Mesenchymal stem cell (in vitro differentiated cells and primary cell): ENCODE measurements around the gene ELMO3.
A peak's percentile ranks its signal among the peaks of the same experiment; 100 is the strongest.

Experiments
- DNase-seq: peaks from one replicate; pipeline ENCODE4 v3.0.0-alpha.2; 2013
- H2AFZ ChIP-seq: one replicate; pipeline ENCODE4 v1.6.1; 2013; ENCODE audit warnings: low read depth, mild to moderate bottlenecking, control low read depth, inconsistent platforms, low read length, moderate library complexity
- H2AK5ac ChIP-seq: 2 replicates; pipeline ENCODE4 v1.6.1; 2013; ENCODE audit warnings: low read length, moderate library complexity, mild to moderate bottlenecking, inconsistent platforms; ENCODE audit not compliant: severe bottlenecking
- H2BK120ac ChIP-seq: one replicate; pipeline ENCODE4 v1.6.1; 2013; ENCODE audit warnings: low read depth, mild to moderate bottlenecking, inconsistent platforms, low read length, moderate library complexity
- H2BK12ac ChIP-seq, 2 experiments: one replicate each; pipeline ENCODE4 v1.6.1; 2013; ENCODE audit warnings: inconsistent platforms in 2 of 2, low read length in 2 of 2, mild to moderate bottlenecking in 2 of 2, moderate library complexity in 2 of 2, control low read depth in 1 of 2
- H2BK15ac ChIP-seq: one replicate; pipeline ENCODE4 v1.6.1; 2013; ENCODE audit warnings: mild to moderate bottlenecking, low read depth, inconsistent platforms; ENCODE audit not compliant: poor library complexity, severe bottlenecking
- H2BK5ac ChIP-seq: 2 replicates; pipeline ENCODE4 v1.6.1; 2013; ENCODE audit warnings: low read depth, mild to moderate bottlenecking, low read length, control low read depth, inconsistent platforms; ENCODE audit not compliant: poor library complexity, severe bottlenecking
- H3K14ac ChIP-seq, 2 experiments: one replicate each; pipeline ENCODE4 v1.6.1; 2013; ENCODE audit warnings: inconsistent platforms in 2 of 2, low read length in 2 of 2, control low read depth in 1 of 2, mild to moderate bottlenecking in 1 of 2, moderate library complexity in 1 of 2
- H3K18ac ChIP-seq, 2 experiments: one replicate each; pipeline ENCODE4 v1.6.1; 2013; ENCODE audit warnings: inconsistent platforms in 2 of 2, low read length in 2 of 2, control low read depth in 1 of 2, low read depth in 1 of 2, mild to moderate bottlenecking in 1 of 2
- H3K23ac ChIP-seq, 2 experiments: one replicate each; pipeline ENCODE4 v1.6.1; 2013; ENCODE audit warnings: inconsistent platforms in 2 of 2, low read length in 2 of 2, mild to moderate bottlenecking in 2 of 2, moderate library complexity in 2 of 2, control low read depth in 1 of 2
- H3K27ac ChIP-seq: 2 replicates; pipeline ENCODE4 v1.5.1; 2013; ENCODE audit warnings: mild to moderate bottlenecking, moderate library complexity, low read length, control low read depth, inconsistent platforms; ENCODE audit not compliant: poor library complexity, severe bottlenecking
- H3K27me3 ChIP-seq, 2 experiments: 2 replicates each; pipeline versions ENCODE4 v1.6.1 to v1.7.0; 2013; ENCODE audit warnings: low read length in 2 of 2, mild to moderate bottlenecking in 2 of 2, moderate library complexity in 2 of 2, control low read depth in 1 of 2, inconsistent platforms in 1 of 2; ENCODE audit not compliant: control insufficient read depth in 1 of 2, insufficient read depth in 1 of 2
- H3K36me3 ChIP-seq, 2 experiments: 2 replicates each; pipeline versions ENCODE4 v1.6.1 to v1.7.0; 2013; ENCODE audit warnings: low read length in 2 of 2, control low read depth in 1 of 2, inconsistent platforms in 1 of 2, low read depth in 1 of 2, mild to moderate bottlenecking in 1 of 2; ENCODE audit not compliant: insufficient read depth in 2 of 2, control insufficient read depth in 1 of 2
- H3K4ac ChIP-seq, 2 experiments: one replicate each; pipeline ENCODE4 v1.6.1; 2013; ENCODE audit warnings: inconsistent platforms in 2 of 2, low read length in 2 of 2, mild to moderate bottlenecking in 2 of 2, moderate library complexity in 2 of 2, control low read depth in 1 of 2, low read depth in 1 of 2
- H3K4me1 ChIP-seq: 2 replicates; pipeline ENCODE4 v1.6.1; 2013; ENCODE audit warnings: low read depth, low read length, control low read depth; ENCODE audit not compliant: control insufficient read depth, insufficient read depth
- H3K4me2 ChIP-seq: 2 replicates; pipeline ENCODE4 v1.6.1; 2013; ENCODE audit warnings: low read length, mild to moderate bottlenecking, inconsistent platforms; ENCODE audit not compliant: poor library complexity, severe bottlenecking
- H3K4me3 ChIP-seq, 2 experiments: 2 replicates each; pipeline versions ENCODE4 v1.5.1 to v1.7.0; 2013; ENCODE audit warnings: low read length in 2 of 2, mild to moderate bottlenecking in 2 of 2, control low read depth in 1 of 2, low read depth in 1 of 2; ENCODE audit not compliant: insufficient read depth in 1 of 2
- H3K79me1 ChIP-seq: replicated peaks from 2 replicates; pipeline ENCODE4 v1.6.1; 2013; ENCODE audit warnings: mild to moderate bottlenecking, control low read depth, low read length, inconsistent platforms; ENCODE audit not compliant: poor library complexity, severe bottlenecking
- H3K9ac ChIP-seq: 2 replicates; pipeline ENCODE4 v1.7.0; 2013; ENCODE audit warnings: mild to moderate bottlenecking, low read length, moderate library complexity
- H3K9me3 ChIP-seq: 2 replicates; pipeline ENCODE4 v1.7.0; 2013; ENCODE audit warnings: mild to moderate bottlenecking, low read length; ENCODE audit not compliant: control insufficient read depth
- H4K8ac ChIP-seq: one replicate; pipeline ENCODE4 v1.6.1; 2013; ENCODE audit warnings: inconsistent platforms, mild to moderate bottlenecking, low read length, moderate library complexity
- H4K91ac ChIP-seq: one replicate; pipeline ENCODE4 v1.6.1; 2013; ENCODE audit warnings: mild to moderate bottlenecking, low read length, inconsistent platforms
- WGBS: methylation state at CpG from one replicate; pipeline ENCODE4 v1.1.7; 2013; ENCODE audit warnings: mixed read lengths; 5-methylcytosine and 5-hydroxymethylcytosine counted together

The ELMO3 gene

GRCh38 chr16:67188323-67188722, 10.6 kb upstream of the ELMO3 start:
- no peak overlapping the region for H3K18ac ChIP-seq
- H2BK120ac ChIP-seq: no peak overlapping the region
- no peak overlapping the region for H2AK5ac ChIP-seq
- H3K9ac ChIP-seq: no peak overlapping the region
- no peak overlapping the region for H2BK5ac ChIP-seq
- no peak overlapping the region for H2AFZ ChIP-seq
- no peak overlapping the region for H2BK12ac ChIP-seq
- DNase-seq: no peak
- H4K8ac ChIP-seq: no peak overlapping the region
- H3K14ac ChIP-seq: no peak overlapping the region
- H3K27ac ChIP-seq: no peak overlapping the region
- H3K79me1 ChIP-seq: peaks cover under 1% of the 10 kb centered on the region
- no peak overlapping the region for H4K91ac ChIP-seq
- H3K4me2 ChIP-seq: no peak overlapping the region
- H3K4me1 ChIP-seq: peaks cover 40% of the 10 kb centered on the region
- no peak overlapping the region for H2BK15ac ChIP-seq
- H3K9me3 ChIP-seq: no peaks in the 10 kb centered on the region
- no peaks in the 10 kb centered on the region for H3K27me3 ChIP-seq
- H3K4ac ChIP-seq: no peak overlapping the region
- peaks cover 2% of the 10 kb centered on the region in 2 experiments for H3K36me3 ChIP-seq
- WGBS: 86% methylated on average over 4 of the region's 4 CpGs
- no peak overlapping the region for H3K23ac ChIP-seq
- H3K4me3 ChIP-seq: no peak overlapping the region

GRCh38 chr16:67188798-67189197, 10.1 kb upstream of the ELMO3 start:
- Histone ChIP-seq H3K27ac (no peak overlapping the region), H3K4ac (no peak overlapping the region), H3K79me1 (peaks cover 3% of the 10 kb centered on the region), H3K14ac (no peak overlapping the region), H3K27me3 (no peaks in the 10 kb centered on the region), H3K4me2 (no peak overlapping the region), H3K4me3 (peak overlapping the region in 1 of 2 experiments; percentile 12), H2BK12ac (no peak overlapping the region), H3K4me1 (peaks cover 44% of the 10 kb centered on the region), H4K8ac (no peak overlapping the region), H3K9ac (no peak overlapping the region), H2AFZ (no peak overlapping the region), H2BK15ac (no peak overlapping the region), H3K9me3 (no peaks in the 10 kb centered on the region), H3K18ac (no peak overlapping the region), H2BK120ac (no peak overlapping the region), H2BK5ac (no peak overlapping the region), H3K36me3 (peaks cover 6% of the 10 kb centered on the region in 2 experiments), H4K91ac (no peak overlapping the region), H3K23ac (no peak overlapping the region), H2AK5ac (no peak overlapping the region)
- WGBS: 96% methylated on average over 14 of the region's 15 CpGs
- DNase-seq: no peak

GRCh38 chr16:67190041-67190440, 8.9 kb upstream of the ELMO3 start, which contains the start of gene EXOC3L1:
TSS of gene EXOC3L1 (minus strand) at chr16:67190136. CDS start at chr16:67189676, 460 bp downstream.
- H3K27ac ChIP-seq: no peak within 1 kb of the TSS
- H2BK120ac ChIP-seq: no peak within 1 kb of the TSS
- no peak within 1 kb of the TSS for H2BK15ac ChIP-seq
- no peak within 1 kb of the TSS for H2BK12ac ChIP-seq
- H2AK5ac ChIP-seq: no peak within 1 kb of the TSS
- no peak within 1 kb of the TSS for H4K8ac ChIP-seq
- WGBS: 51% methylated on average over 5 of the region's 6 CpGs
- H3K18ac ChIP-seq: no peak within 1 kb of the TSS
- no peak within 1 kb of the TSS for H3K4ac ChIP-seq
- H3K9ac ChIP-seq: no peak within 1 kb of the TSS
- no peaks in the 10 kb centered on the region for H3K9me3 ChIP-seq
- H3K4me1 ChIP-seq: peaks cover 39% of the 10 kb centered on the region
- H3K4me3 ChIP-seq: peak within 1 kb of the TSS in 1 of 2 experiments; percentile 12
- no peak within 1 kb of the TSS for H3K23ac ChIP-seq
- no peak within 1 kb of the TSS for H2AFZ ChIP-seq
- no peak within 1 kb of the TSS for H3K4me2 ChIP-seq
- H3K79me1 ChIP-seq: peaks cover 12% of the 10 kb centered on the region
- H3K36me3 ChIP-seq: peaks cover 19% of the 10 kb centered on the region in 2 experiments
- H2BK5ac ChIP-seq: no peak within 1 kb of the TSS
- DNase-seq: no peak
- no peaks in the 10 kb centered on the region for H3K27me3 ChIP-seq
- peak within 1 kb of the TSS; percentile 20 for H4K91ac ChIP-seq
- H3K14ac ChIP-seq: no peak within 1 kb of the TSS

- Histone ChIP-seq H3K4ac (no peak overlapping the region), H3K4me3 (no peak overlapping the region), H3K14ac (no peak overlapping the region), H3K23ac (no peak overlapping the region), H3K79me1 (peaks cover 16% of the 10 kb centered on the region), H3K18ac (no peak overlapping the region), H2BK15ac (no peak overlapping the region), H2AFZ (no peak overlapping the region), H3K36me3 (peaks cover 26% of the 10 kb centered on the region in 2 experiments), H2BK12ac (no peak overlapping the region), H3K4me1 (peaks cover 36% of the 10 kb centered on the region), H2BK5ac (no peak overlapping the region), H3K9me3 (no peaks in the 10 kb centered on the region), H3K4me2 (no peak overlapping the region), H3K9ac (no peak overlapping the region), H3K27ac (no peak overlapping the region), H4K8ac (no peak overlapping the region), H3K27me3 (no peaks in the 10 kb centered on the region), H2BK120ac (no peak overlapping the region), H2AK5ac (no peak overlapping the region), H4K91ac (peak overlapping the region; percentile 20)
- WGBS: 79% methylated on average over 8 of the region's 13 CpGs
- DNase-seq: peak; percentile 71
Observed at GRCh38 chr16:67190448-67191399, 8.2 kb upstream of the ELMO3 start.
